Inflammatory macrophage treated with lipopolysaccharide for 4 hours (primary cell): ENCODE measurements around the gene EOLA2.
"Not testable (repeated sequence)": the region's sequence is repeated elsewhere in the genome, so short reads cannot be mapped to it uniquely, and the experiment has no call there.

Experiments used
- DNase-seq: peaks from one replicate; pipeline ENCODE4 v3.0.0-alpha.2; 2020

The EOLA2 gene

DNA sequence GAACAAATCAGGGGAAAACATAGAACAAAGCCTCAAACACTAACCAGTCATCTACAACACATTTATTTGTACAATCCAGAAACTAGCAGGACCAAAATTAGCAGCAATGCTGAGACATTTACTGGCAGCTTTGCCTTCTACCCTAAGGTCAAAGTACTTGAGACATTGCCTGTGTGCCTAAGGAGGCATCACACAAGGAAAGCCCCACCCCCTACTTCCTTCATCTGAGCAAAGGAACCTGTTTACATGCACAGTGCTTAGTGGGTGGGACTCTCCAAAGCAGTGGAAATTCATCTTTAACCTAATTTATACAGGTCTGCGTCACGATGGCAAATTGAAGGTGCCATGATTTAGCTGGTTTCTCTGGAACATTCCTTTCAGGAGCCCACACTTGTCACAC lies 6.1 kb downstream of the EOLA2 start:
- DNase-seq = not testable (repeated sequence)

DNA sequence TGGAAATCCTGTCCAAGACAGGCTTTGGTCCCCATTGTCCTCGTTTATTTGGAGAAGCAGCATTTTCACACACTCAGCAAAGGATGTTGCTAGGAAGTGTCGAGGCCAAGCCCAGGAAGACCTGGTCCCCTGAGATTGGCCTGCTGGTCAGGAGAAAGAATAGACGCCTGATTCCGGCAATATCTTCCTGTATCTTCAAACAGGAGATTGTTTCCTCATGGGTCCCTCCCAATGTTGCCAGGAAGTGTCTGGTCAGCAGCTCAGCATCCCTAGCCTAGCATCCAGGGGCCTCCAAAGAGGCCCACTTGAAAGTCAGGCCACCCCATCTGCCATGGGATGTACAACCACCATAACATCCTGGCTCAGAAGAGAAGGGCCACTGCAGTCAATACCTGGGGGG lies 6.9 kb downstream of the EOLA2 start:
- not testable (repeated sequence) for DNase-seq

DNA sequence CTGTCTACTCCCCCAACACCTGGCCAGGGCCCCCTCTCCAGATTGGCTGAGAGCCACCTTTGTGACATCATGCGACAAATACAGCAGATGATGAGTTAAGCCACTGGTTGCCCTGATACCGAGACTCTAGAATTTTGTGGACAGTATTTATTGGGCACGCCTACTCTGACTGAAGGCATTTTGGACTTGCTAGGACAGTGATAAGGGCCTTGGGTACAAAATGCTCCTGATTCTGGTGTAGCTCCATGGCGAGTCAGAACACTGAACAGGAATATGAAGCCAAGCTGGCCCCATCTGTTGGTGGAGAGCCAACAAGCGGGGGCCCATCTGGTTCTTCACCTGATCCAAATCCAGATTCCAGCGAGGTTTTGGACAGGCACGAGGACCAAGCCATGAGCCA lies 8.9 kb downstream of the EOLA2 start, which contains the start of gene HSFX4:
Gene HSFX4, plus strand, starts transcription at position 174 of the 400 bp plus-strand sequence. Its CDS starts 72 bp downstream, at position 246.
- not testable (repeated sequence) for DNase-seq

DNA sequence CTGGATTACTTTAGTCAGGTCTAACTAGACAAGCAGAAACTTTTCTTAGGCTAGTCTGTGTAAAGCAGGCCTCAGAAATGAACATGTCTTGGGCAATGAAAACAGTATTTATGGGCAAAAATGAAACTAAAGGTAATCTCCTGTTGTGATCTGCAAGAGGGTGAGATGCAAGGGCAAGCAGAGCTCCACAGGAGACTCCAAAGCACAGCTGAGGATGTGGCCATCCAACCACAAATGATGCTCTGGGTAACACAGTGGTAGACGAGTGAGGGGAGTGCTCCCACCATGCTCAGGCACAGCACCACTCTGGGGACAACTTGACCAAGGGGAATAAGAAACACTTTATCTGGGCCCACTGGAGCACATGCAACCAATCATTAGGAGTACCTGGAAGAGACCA lies 9.7 kb downstream of the EOLA2 start:
- DNase-seq = not testable (repeated sequence)

DNA sequence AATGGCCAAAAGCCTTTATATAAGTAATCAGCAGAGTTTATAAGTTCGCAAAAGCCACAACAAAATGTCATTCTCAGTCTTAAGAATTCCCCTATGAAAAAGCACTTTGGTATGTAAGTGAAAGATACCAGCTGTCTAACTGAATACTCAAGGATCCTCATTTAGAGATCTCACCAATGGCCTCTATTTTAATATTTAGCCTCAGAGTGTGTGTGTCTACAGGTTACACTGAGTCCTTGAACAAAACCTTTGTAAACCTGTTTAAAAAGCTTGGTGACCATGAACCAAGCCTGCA lies 10.4 kb downstream of the EOLA2 start:
- DNase-seq = not testable (repeated sequence)

DNA sequence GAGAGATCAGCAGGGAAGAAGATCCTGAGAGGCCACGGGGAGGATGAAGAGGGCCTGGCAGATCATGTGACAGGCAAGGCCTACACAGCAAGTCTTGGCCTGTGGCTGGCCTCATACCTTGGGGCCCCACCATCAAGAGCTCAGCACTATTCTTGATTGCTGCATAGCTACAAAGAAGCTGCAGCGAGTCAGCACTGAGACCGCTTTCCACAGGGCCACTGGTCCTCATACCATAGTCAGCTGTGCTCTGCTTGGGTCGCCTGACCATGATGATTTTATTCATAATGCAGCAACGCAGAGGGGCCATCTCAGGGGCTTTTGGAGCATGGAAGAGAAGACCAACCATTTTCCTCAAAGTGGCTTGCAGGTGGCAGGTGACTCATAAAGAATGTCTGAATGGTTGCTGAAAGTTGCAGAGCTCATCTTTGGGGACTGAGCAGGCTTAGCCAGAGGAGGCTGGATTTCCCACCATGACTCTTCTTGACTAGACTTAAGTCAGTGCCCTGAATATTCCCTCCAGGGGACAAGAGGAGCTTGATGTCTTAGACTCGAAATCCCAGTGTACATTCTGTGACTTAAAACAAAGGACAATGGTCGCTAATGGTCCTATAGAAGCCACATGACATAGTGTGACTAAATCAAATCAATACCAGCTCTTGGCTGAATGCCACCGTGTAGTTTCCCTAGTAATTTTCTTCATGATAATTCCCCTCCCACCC lies 10.9 kb downstream of the EOLA2 start:
- DNase-seq = not testable (repeated sequence)

DNA sequence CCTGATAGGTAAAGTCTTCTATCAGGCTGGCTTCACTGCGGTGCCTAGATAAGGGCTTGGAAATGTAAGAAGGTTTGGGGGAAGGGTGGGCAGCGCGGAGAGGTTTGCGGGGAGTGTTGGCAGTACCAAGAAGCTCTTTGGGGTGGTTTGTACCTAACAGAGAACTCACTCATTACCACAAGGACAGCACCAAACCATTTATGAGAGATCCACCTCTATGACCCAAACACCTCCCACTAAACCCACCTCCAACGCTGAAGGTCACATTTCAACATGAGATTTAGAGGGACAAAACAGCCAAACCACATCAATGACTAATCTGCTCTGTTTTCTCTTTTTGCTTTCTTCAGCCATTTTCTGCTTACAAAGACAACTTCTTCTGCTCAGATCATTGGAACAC lies 13.9 kb downstream of the EOLA2 start:
- DNase-seq = not testable (repeated sequence)

DNA sequence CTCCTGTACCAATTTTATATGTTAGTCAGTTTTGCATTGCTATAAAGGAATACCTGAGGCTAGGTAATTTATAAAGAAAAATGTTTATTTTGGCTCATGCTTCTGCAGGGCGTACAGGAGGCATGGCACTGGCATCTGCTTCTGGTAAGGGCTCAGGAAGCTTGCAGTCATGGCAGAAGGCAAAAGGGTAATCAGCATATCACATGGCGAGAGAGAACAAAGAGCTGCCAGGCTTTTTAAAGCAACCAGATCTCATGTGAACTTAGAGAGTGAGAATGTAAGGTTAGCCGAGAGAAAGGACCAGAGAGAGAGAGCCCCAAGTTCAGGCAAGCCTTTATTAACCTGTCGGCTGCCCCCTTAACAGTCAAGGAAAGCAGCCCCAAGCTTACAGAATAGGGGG lies 14.5 kb downstream of the EOLA2 start:
- not testable (repeated sequence) for DNase-seq

DNA sequence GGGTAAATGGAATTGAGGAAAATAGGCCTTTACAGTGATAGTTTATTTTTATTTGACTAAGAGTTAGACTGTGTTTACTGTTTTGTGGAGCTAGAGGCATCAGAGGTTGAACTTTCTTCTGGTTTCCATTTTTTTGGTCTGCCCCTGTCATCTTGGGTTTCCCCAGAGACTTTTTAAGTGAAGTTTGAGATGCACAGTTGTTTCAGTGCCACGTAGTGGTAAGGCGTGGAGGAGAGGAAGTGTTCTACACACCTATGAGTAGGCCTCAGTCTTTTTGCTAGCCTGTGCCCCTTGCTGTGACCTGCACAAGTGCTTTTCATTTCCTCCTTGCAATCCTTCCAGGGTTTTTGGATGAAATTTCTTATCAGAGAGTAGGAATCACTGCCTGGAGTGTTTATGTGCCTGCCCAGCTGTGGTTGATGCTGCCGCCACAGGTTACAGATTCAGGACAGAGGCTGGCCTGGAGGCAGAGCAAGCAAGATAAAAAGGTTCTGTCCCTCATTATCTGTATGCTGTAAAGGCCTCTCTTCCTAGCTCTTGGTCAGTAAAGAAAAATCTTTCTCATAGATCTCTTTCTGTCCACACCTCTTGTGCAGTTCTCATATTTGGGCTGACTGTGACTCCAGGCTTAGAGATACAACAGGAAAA lies 21.4 kb downstream of the EOLA2 start:
- DNase-seq = no peak

DNA sequence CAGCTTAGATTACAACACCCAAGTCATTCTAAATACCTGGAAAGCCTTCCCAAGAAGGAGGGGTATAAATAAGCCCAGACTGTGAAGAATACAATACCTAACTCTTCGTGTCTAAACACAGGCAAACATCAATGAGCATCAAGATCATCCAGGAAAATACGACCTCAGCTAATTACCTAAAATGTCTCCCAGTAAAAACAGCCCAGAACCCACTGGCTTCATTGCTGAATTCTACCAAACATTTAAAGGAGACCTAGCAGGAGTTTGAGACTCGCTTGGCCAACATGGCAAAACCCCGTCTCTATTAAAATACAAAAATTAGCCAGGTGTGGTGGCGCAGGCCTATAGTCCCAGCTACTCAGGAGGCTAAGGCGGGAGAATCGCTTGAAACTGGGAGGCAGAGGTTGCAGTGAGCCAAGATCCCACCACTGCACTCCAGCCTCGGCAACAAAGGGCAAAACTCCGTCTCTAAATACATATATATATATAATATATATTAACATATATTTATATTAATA lies 28.1 kb downstream of the EOLA2 start:
- DNase-seq = no peak

DNA sequence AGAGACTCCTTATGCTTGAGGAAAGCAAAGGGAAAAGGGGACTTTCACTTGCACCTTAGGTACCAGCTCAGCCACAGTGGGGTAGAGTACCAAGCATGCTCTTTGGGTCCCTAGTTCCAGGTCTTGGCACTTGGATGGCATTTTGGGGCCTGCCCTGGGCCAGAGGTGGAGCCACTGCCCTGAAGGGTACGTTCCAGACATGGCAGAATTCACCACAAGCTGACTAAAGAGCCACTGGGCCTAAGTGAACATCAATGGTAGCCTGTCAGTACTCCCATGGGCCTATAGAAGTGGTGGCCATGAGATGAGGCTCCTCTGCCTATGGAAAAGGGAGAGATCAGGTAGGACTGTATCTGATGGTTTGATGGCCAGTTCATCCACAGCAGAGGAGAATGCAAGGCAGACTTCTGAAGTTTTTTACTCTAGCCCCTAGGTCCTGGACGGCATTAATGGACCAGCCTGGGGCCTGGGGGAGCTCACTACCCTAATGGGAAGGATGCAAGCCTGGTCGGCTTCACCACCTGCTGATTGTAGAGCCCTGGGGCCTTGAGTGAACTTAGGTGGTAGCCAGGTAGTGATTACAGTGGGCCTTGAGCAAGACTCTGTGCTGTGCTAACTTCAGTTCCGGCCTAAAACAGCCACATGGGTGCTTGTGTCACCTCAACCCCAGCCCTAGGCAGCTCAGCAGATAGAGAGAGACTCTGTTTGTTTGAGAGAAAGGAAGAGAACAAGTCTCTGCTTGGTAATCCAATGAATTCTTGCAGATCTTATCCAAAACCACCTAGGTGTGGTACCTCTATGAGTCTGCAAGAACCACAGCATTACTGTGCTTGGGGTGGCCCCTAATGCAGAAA lies 28.7 kb downstream of the EOLA2 start:
- no peak for DNase-seq

DNA sequence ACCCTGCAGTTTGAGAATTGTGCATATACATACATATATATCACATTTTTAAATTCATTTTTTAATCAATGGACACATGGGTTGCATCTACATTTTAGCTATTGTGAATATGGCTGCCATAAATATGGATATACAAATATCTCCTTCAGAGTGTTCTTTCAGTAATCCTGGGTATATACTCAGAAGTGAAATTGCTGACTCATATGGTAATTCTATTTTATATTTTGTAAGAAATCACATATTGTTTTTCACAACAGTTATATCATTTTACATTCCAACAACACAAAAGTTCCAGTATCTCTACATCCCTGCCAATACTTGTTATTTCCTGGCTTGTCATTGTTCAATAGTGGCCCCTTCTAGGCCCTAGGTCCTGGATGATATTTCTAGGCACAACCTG lies 29.6 kb downstream of the EOLA2 start:
- DNase-seq = no peak

DNA sequence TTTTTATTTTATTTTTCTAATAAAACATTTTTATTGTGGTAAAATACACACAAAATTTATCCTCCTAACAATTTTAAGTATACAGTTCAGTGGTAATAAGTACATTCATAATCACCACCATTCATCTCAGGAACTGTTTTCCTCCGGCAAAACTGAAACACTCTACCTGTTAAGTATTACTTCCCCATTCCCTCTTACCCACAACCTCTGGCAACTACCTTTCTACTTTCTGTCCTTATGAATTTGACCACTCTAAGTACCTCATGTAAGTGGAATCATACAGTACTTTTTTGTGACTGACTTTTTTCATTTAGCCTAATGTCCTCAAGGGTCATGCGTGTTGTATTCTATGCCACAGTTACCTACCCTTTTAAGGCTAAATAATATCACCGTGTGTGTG lies 30.0 kb downstream of the EOLA2 start:
- DNase-seq = no peak

DNA sequence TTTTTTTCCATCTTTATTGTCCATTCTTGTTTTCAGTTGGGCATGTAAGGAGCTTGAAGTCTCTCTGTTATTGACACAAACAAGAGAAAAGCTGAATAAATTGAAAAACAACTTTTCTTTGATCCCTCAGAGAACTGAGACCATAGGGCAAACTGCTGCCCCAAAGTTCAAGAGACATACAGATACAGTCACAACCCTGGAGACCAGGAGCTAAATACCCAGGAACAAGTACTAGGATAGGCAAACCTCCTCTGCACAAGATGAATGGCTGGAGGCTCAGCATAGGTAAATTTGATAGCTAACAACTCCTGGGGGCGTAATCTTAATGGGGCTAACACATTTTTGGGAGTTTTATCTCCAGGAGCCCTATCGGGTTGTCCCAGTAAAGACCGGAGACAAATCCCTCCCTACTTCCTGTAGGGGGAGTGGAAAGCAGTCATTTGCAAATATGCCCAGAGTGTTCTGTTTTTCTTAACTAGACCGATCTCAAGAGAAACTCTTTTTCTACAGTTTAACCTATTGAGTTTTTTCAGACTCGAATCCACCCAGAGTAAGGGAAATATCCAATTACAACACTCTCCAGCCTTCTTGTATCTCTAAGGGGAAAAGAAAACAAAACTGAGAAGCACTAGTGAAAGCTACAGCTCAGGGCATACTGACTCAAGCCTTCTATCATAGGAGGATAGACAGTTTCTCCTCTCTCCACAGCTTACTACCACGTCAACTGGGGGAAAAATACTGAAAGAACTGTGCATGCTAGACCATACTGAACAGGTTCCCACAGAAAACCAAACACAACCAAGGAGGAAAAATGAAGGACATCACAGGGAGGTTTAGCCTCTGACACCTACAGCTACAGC lies 34.2 kb downstream of the EOLA2 start:
- peak; percentile 38 for DNase-seq

DNA sequence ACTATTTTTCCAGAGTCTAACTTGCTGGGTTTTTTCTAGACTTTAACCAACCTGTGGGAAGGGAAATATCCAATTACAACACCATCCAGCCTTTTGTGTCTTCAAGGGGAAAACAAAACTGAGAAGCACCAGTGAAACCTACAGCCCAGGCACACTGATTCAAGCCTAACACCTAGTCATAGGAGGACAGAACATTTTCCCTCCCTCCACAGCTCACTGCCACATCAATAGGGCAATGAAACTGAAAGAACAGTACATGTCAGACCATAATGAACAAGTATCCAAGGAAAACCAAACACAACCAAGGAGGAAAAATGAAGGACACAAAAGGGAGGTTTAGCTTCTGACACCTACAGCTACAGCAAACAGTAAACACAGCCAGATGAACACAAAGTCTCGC lies 39.7 kb downstream of the EOLA2 start:
- no peak for DNase-seq

DNA sequence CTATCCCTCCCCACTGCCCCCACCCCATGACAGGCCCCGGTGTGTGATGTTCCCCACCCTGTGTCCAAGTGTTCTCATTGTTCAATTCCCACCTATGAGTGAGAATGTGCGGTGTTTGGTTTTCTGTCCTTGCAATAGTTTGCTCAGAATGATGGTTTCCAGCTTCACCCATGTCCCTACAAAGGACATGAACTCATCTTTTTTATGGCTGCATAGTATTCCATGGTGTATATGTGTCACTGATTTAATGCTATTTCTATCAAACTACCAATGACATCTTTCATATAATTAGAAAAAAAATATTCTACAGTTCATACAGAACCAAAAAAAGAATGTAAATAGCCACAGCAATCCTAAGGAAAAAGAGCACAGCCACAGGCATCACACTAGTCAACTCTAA lies 47.5 kb downstream of the EOLA2 start:
- not testable (repeated sequence) for DNase-seq
